HepG2 (cell line): ENCODE data around the gene TIMM44. TPM values are rescaled to one million over a fixed set of nuclear protein-coding genes. Genes with fewer than 3 reads are reported as not detected.

Experiments used
- ASH2L ChIP-seq: fragments of 300-600, 200-600 bp; sonication (generic); IDR thresholded peaks from 2 replicates; pipeline ENCODE4 v1.7.0; 2017; ENCODE audit warnings: low read depth, mild to moderate bottlenecking, moderate library complexity, mixed read lengths, low read length; ENCODE audit not compliant: insufficient read length
- CEBPG ChIP-seq: IDR thresholded peaks from 2 replicates; pipeline ENCODE4 v1.6.1; 2016
- CREM ChIP-seq, 2 experiments: sonication (generic) in 1 of 2; formaldehyde crosslinking in 1 of 2; IDR thresholded peaks; 2 replicates each; pipeline versions ENCODE4 v1.4.0 to v1.6.1; 2016 to 2020; ENCODE audit warnings: antibody characterized with exemption in 1 of 2, mild to moderate bottlenecking in 1 of 2, missing genetic modification reagents in 1 of 2
- GLI4 ChIP-seq: sonication (generic); formaldehyde crosslinking; IDR thresholded peaks from 2 replicates; pipeline ENCODE4 v1.5.1; 2020; ENCODE audit warnings: missing genetic modification reagents, mild to moderate bottlenecking, moderate library complexity, borderline replicate concordance
- HNRNPLL ChIP-seq: fragments of 200-400 bp; formaldehyde crosslinking; IDR thresholded peaks from 2 replicates; pipeline ENCODE4 v1.6.1; 2017; ENCODE audit warnings: mild to moderate bottlenecking, low read depth, low read length; ENCODE audit not compliant: poor library complexity, severe bottlenecking
- HOXD1 ChIP-seq: sonication (generic); formaldehyde crosslinking; IDR thresholded peaks from 2 replicates; pipeline ENCODE4 v1.5.0; 2020; ENCODE audit warnings: missing genetic modification reagents
- KLF15 ChIP-seq: sonication (generic); formaldehyde crosslinking; IDR thresholded peaks from 2 replicates; pipeline ENCODE4 v1.8.1; 2023; ENCODE audit warnings: borderline replicate concordance, mild to moderate bottlenecking, inconsistent platforms, missing genetic modification reagents, mixed read lengths
- MAFF ChIP-seq: IDR thresholded peaks from 2 replicates; pipeline ENCODE4 v1.6.1; 2011; ENCODE audit warnings: low read depth, low read length, improper control_type of control experiment
- POLR2AphosphoS5 ChIP-seq: IDR thresholded peaks from 2 replicates; pipeline ENCODE4 v1.6.1; 2012; ENCODE audit warnings: low read depth, low read length
- SYNCRIP ChIP-seq: fragments of 200-400 bp; formaldehyde crosslinking; IDR thresholded peaks from 2 replicates; pipeline ENCODE4 v1.6.1; 2018; ENCODE audit warnings: mild to moderate bottlenecking, low read depth, low read length; ENCODE audit not compliant: insufficient read depth
- TAF1 ChIP-seq: sonication (generic); formaldehyde crosslinking; IDR thresholded peaks from 2 replicates; pipeline ENCODE4 v1.4.0; 2020; ENCODE audit warnings: missing genetic modification reagents
- ZNF326 ChIP-seq: sonication (generic); formaldehyde crosslinking; IDR thresholded peaks from 2 replicates; pipeline ENCODE4 v1.4.0; 2020; ENCODE audit warnings: missing genetic modification reagents, borderline replicate concordance
- ZNF766 ChIP-seq: sonication (generic); formaldehyde crosslinking; IDR thresholded peaks from 2 replicates; pipeline ENCODE4 v1.5.0; 2020; ENCODE audit warnings: missing genetic modification reagents, borderline replicate concordance
- ZNF792 ChIP-seq: IDR thresholded peaks from 2 replicates; pipeline ENCODE4 v1.6.1; 2016
- polyA plus RNA-seq, 8 experiments: library from polyadenylated mRNA; depleted of rRNA in 3 of 8; stranded (reverse) in 7 of 8; unstranded in 1 of 8; fragments of >200 nt; fragmentation: Illumina TruSeq in 4 of 8; extraction: Trizol in 4 of 8; gene quantifications; 2 replicates each; pipeline versions ENCODE4 v1.2.1 to v1.2.3, GENCODE V29; 2011 to 2016; ENCODE audit warnings: low read depth in 4 of 8, missing spikeins in 1 of 8, mixed read lengths in 1 of 8; ENCODE audit not compliant: insufficient read depth in 1 of 8
- total RNA-seq, 5 experiments: library from RNA; depleted of rRNA; stranded (reverse); fragments of >200 nt; fragmentation: Illumina TruSeq; extraction: Trizol; gene quantifications; 2 replicates each; pipeline ENCODE4 v1.2.3, GENCODE V29; 2016; ENCODE audit warnings: low read depth in 1 of 5
- TF ChIP-seq, protein P1 (sequence below): sonication (generic); formaldehyde crosslinking; IDR thresholded peaks from 2 replicates; pipeline ENCODE4 v1.4.0; 2020; ENCODE audit warnings: missing genetic modification reagents
- TF ChIP-seq, protein P2 (sequence below): IDR thresholded peaks from 2 replicates; pipeline ENCODE4 v1.6.1; 2016; ENCODE audit warnings: missing genetic modification reagents, missing compliant biosample characterization
- TF ChIP-seq, protein P3 (sequence below): sonication (generic); formaldehyde crosslinking; IDR thresholded peaks from 2 replicates; pipeline ENCODE4 v1.4.0; 2020; ENCODE audit warnings: missing genetic modification reagents
- TF ChIP-seq, protein P4 (sequence below): IDR thresholded peaks from 2 replicates; pipeline ENCODE4 v1.6.1; 2016; ENCODE audit warnings: missing biosample characterization, missing genetic modification reagents, low read depth
- TF ChIP-seq, protein P5 (sequence below): sonication (generic); formaldehyde crosslinking; IDR thresholded peaks from 2 replicates; pipeline ENCODE4 v1.4.0; 2020; ENCODE audit warnings: mild to moderate bottlenecking, missing genetic modification reagents
- TF ChIP-seq, protein P6 (sequence below): IDR thresholded peaks from 2 replicates; pipeline ENCODE4 v1.6.1; 2018; ENCODE audit warnings: missing genetic modification reagents

TIMM44 gene
- total and polyA plus RNA-seq, 2 of the 13 experiments (the other 11 are each of a cell fraction or from before 2014, with no cell fraction given), result 42.9 to 72.6 TPM

DNA sequence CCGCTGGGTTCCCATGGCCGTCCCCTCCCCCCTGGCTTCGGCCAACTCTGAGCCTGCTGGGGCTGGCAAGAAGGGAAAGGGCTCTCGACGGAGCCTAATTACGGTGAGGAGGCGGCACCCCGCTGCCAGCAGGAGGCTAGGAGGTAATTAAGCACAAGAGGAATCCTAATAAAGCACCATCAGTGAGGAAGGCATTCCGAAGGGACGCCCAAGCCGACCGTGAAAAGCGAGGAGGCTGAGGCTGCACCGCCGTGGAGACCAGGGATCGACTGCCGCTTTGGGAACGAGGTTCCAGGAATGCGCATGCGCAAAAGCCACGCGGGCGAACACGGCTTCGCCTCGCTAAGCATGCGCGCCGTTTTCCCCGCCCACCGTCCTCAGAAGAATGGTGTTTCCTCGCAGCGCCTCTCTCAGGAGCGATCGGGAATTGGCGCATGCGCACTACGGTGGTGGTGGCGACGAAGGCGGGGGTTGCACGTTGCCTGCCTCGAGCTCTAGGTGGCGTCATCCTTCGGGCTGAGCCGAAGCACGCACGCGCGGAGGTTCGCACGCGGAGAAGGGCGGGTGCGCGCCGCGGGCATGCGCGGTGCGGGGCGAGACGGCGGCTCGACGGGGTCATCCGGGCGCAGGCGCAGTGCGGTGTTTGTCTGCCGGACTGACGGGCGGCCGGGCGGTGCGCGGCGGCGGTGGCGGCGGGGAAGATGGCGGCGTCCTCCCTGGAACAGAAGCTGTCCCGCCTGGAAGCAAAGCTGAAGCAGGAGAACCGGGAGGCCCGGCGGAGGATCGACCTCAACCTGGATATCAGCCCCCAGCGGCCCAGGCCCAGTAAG is 40.0 kb downstream of the TIMM44 start, which contains the start of gene MAP2K7 (continued):
- TF ChIP-seq, protein P1, sequence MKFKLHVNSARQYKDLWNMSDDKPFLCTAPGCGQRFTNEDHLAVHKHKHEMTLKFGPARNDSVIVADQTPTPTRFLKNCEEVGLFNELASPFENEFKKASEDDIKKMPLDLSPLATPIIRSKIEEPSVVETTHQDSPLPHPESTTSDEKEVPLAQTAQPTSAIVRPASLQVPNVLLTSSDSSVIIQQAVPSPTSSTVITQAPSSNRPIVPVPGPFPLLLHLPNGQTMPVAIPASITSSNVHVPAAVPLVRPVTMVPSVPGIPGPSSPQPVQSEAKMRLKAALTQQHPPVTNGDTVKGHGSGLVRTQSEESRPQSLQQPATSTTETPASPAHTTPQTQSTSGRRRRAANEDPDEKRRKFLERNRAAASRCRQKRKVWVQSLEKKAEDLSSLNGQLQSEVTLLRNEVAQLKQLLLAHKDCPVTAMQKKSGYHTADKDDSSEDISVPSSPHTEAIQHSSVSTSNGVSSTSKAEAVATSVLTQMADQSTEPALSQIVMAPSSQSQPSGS (CRISPR knock-in tag), result peak; percentile 84
- no peak for TF ChIP-seq SYNCRIP
- TF ChIP-seq, protein P2, sequence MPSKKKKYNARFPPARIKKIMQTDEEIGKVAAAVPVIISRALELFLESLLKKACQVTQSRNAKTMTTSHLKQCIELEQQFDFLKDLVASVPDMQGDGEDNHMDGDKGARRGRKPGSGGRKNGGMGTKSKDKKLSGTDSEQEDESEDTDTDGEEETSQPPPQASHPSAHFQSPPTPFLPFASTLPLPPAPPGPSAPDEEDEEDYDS (CRISPR knock-in tag), result peak; percentile 86
- peak; percentile 85 for TF ChIP-seq ZNF792
- peak; percentile 63 for TF ChIP-seq ASH2L
- peak; percentile 95; the same call in 1 of the 2 replicates for TF ChIP-seq GLI4 (CRISPR knock-in tag)
- TF ChIP-seq HNRNPLL, result peak; percentile 45
- TF ChIP-seq POLR2AphosphoS5, result peak; percentile 98
- peak; percentile 80 for TF ChIP-seq KLF15 (CRISPR knock-in tag)
- 0 out of 2 replicates have a peak, but pooled peaks have one; percentile 3 for TF ChIP-seq CREM (IDR thresholded peaks at IDR 0.05)
- TF ChIP-seq CREM (CRISPR knock-in tag; IDR thresholded peaks at IDR 0.05), result no peak
- peak; percentile 78 for TF ChIP-seq CEBPG (CRISPR knock-in tag)
- TF ChIP-seq, protein P3, sequence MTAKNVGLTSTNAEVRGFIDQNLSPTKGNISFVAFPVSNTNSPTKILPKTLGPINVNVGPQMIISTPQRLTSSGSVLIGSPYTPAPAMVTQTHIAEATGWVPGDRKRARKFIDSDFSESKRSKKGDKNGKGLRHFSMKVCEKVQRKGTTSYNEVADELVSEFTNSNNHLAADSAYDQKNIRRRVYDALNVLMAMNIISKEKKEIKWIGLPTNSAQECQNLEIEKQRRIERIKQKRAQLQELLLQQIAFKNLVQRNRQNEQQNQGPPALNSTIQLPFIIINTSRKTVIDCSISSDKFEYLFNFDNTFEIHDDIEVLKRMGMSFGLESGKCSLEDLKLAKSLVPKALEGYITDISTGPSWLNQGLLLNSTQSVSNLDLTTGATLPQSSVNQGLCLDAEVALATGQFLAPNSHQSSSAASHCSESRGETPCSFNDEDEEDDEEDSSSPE, result peak; percentile 93
- TF ChIP-seq, protein P4, sequence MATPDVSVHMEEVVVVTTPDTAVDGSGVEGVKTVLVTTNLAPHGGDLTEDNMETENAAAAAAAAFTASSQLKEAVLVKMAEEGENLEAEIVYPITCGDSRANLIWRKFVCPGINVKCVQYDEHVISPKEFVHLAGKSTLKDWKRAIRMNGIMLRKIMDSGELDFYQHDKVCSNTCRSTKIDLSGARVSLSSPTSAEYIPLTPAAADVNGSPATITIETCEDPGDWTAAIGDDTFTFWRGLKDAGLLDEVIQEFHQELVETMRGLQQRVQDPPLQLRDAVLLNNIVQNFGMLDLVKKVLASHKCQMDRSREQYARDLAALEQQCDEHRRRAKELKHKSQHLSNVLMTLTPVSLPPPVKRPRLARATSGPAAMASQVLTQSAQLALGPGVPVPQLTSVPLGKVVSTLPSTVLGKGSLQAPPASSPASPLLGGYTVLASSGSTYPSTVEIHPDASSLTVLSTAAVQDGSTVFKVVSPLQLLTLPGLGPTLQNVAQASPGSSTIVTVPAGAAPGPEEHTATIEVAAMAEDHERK (CRISPR knock-in tag), result peak; percentile 31; the same call in 1 of the 2 replicates
- TF ChIP-seq, protein P5, sequence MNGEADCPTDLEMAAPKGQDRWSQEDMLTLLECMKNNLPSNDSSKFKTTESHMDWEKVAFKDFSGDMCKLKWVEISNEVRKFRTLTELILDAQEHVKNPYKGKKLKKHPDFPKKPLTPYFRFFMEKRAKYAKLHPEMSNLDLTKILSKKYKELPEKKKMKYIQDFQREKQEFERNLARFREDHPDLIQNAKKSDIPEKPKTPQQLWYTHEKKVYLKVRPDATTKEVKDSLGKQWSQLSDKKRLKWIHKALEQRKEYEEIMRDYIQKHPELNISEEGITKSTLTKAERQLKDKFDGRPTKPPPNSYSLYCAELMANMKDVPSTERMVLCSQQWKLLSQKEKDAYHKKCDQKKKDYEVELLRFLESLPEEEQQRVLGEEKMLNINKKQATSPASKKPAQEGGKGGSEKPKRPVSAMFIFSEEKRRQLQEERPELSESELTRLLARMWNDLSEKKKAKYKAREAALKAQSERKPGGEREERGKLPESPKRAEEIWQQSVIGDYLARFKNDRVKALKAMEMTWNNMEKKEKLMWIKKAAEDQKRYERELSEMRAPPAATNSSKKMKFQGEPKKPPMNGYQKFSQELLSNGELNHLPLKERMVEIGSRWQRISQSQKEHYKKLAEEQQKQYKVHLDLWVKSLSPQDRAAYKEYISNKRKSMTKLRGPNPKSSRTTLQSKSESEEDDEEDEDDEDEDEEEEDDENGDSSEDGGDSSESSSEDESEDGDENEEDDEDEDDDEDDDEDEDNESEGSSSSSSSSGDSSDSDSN (CRISPR knock-in tag), result peak; percentile 36; the same call in 1 of the 2 replicates
- no peak for TF ChIP-seq ZNF326
- peak; percentile 79; the same call in 1 of the 2 replicates for TF ChIP-seq ZNF766 (CRISPR knock-in tag)
- TF ChIP-seq TAF1, result peak; percentile 98
- TF ChIP-seq MAFF, result no peak
- TF ChIP-seq, protein P6, sequence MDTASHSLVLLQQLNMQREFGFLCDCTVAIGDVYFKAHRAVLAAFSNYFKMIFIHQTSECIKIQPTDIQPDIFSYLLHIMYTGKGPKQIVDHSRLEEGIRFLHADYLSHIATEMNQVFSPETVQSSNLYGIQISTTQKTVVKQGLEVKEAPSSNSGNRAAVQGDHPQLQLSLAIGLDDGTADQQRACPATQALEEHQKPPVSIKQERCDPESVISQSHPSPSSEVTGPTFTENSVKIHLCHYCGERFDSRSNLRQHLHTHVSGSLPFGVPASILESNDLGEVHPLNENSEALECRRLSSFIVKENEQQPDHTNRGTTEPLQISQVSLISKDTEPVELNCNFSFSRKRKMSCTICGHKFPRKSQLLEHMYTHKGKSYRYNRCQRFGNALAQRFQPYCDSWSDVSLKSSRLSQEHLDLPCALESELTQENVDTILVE, result peak; percentile 49; the same call in 1 of the 2 replicates
- TF ChIP-seq HOXD1 (CRISPR knock-in tag), result peak; percentile 64; the same call in 1 of the 2 replicates
